ENCODE data around the gene SSTR5. TPM values are rescaled to one million over a fixed set of nuclear protein-coding genes. Genes with fewer than 3 reads are reported as not detected.

SSTR5 gene
- total RNA-seq, 6 donors from 2014 or later = not detected

GRCh38 chr16:1101573-1102332 is 29.2 kb downstream of the SSTR5 start:
- H3K36me3 ChIP-seq = no peaks in the 10 kb centered on the region
- H3K4me1 ChIP-seq = peaks cover 5 to 8% (median 6%) of the 10 kb centered on the region in 4 donors
- no peak for ATAC-seq (ENCODE audit: low FRiP score in 2 of 2)
- WGBS, 2 donors = 53 to 66% methylated on average over 18 to 20 of the region's 25 CpGs
- H3K9me3 ChIP-seq = no peaks in the 10 kb centered on the region
- H3K27ac ChIP-seq = no peak overlapping the region
- H3K4me3 ChIP-seq = no peak overlapping the region
- TF ChIP-seq CTCF (IDR thresholded peaks at IDR 0.05) (no peak), POLR2AphosphoS5 (IDR thresholded peaks at IDR 0.05) (no peak), POLR2A (IDR thresholded peaks at IDR 0.05) (no peak), EP300 (IDR thresholded peaks at IDR 0.05) (no peak)
- DNase-seq = no peak
- H3K27me3 ChIP-seq = peaks cover 0 to 17% (median 7%) of the 10 kb centered on the region in 4 donors

GRCh38 chr16:1102333-1102700 is 29.8 kb downstream of the SSTR5 start:
- ATAC-seq (ENCODE audit: low FRiP score in 2 of 2) (no peak), DNase-seq (no peak)
- Histone ChIP-seq H3K9me3 (no peaks in the 10 kb centered on the region), H3K36me3 (no peaks in the 10 kb centered on the region), H3K27ac (no peak overlapping the region), H3K27me3 (peaks cover 0 to 23% (median 8%) of the 10 kb centered on the region in 4 donors), H3K4me1 (peaks cover 5 to 8% (median 6%) of the 10 kb centered on the region in 4 donors), H3K4me3 (no peak overlapping the region)
- TF ChIP-seq CTCF (IDR thresholded peaks at IDR 0.05) (no peak), EP300 (IDR thresholded peaks at IDR 0.05) (no peak), POLR2A (IDR thresholded peaks at IDR 0.05) (no peak), POLR2AphosphoS5 (IDR thresholded peaks at IDR 0.05) (no peak)
- WGBS, 2 donors = 73 to 78% methylated on average over 11 to 19 of the region's 26 CpGs

- WGBS, 2 donors = 26% methylated on average over 12 of the region's 61 CpGs; no CpG with 5 or more reads in 1 of the 2 donors
- Histone ChIP-seq H3K36me3 (no peaks in the 10 kb centered on the region), H3K4me1 (peaks cover 5 to 8% (median 6%) of the 10 kb centered on the region in 4 donors), H3K27ac (no peak overlapping the region), H3K4me3 (peak overlapping the region in 2 of 4 donors; percentile 15), H3K27me3 (peaks cover 0 to 26% (median 11%) of the 10 kb centered on the region in 4 donors), H3K9me3 (no peaks in the 10 kb centered on the region)
- ATAC-seq (ENCODE audit: low FRiP score in 2 of 2) = peak in 1 of 2 donors; percentile 75
- peak; percentile 33 to 96 for DNase-seq
- TF ChIP-seq POLR2AphosphoS5 (IDR thresholded peaks at IDR 0.05) = no peak
- peak; percentile 69 to 90 (median 82) for TF ChIP-seq CTCF (IDR thresholded peaks at IDR 0.05)
Measured at GRCh38 chr16:1102921-1103635, 30.5 kb downstream of the SSTR5 start.

- Histone ChIP-seq H3K9me3 (no peaks in the 10 kb centered on the region), H3K27ac (no peak overlapping the region), H3K4me3 (no peak overlapping the region), H3K27me3 (peaks cover 0 to 29% (median 11%) of the 10 kb centered on the region in 4 donors), H3K36me3 (no peaks in the 10 kb centered on the region), H3K4me1 (peaks cover 5 to 8% (median 6%) of the 10 kb centered on the region in 4 donors)
- TF ChIP-seq CTCF (IDR thresholded peaks at IDR 0.05) (no peak), EP300 (IDR thresholded peaks at IDR 0.05) (no peak), POLR2A (IDR thresholded peaks at IDR 0.05) (no peak)
- DNase-seq = no peak
- ATAC-seq (ENCODE audit: low FRiP score in 2 of 2) = no peak
- 40% methylated on average over 11 of the region's 11 CpGs; no CpG with 5 or more reads in 1 of the 2 donors for WGBS, 2 donors
Measured at GRCh38 chr16:1103636-1103980, 31.1 kb downstream of the SSTR5 start.

Measured in upper lobe of left lung (tissue), 6 donors.